Medulla oblongata (tissue), 1 donor: ENCODE results near the gene VSIG2.

Source experiments
- DNase-seq: peaks from one replicate; pipeline ENCODE4 v3.0.0-alpha.2; 2015; ENCODE audit errors: extremely low spot score

Gene VSIG2

GRCh38 chr11:124763156-124763947 lies 11.3 kb upstream of the VSIG2 start:
- DNase-seq = peak; percentile 60

- no peak for DNase-seq
Observed at GRCh38 chr11:124762624-124763155, 10.6 kb upstream of the VSIG2 start.

DNA sequence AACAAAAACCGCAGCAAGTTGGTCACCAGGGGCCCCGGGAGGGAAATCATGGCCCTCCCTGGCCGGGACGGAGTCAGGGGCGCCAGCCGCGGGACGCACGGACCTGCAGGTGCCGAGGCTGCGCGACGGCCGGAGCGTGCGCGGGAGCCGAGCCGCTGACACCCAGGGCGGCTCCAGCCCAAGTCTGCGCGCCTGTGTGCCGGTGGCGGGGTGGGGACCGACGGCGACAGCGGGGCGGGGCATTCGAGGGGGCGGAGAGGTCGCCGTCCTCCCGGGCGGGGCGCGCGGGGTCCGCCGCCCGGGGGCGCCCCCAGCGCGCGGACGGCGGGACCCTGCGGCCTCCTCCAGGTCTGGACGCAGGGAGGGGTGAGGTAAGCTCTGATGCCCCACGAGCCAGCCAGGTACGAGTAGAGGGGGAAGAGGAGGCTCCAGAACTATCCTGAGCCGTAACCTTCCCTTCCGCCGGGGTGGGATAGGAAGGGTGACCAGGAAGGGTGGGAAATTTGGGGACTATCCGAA lies 10.1 kb upstream of the VSIG2 start, which contains the start of gene ESAM:
TSS of gene ESAM (minus strand) at position 186 of the 519 bp plus-strand sequence. CDS start at position 50, 136 bp downstream.
- no peak for DNase-seq

DNA sequence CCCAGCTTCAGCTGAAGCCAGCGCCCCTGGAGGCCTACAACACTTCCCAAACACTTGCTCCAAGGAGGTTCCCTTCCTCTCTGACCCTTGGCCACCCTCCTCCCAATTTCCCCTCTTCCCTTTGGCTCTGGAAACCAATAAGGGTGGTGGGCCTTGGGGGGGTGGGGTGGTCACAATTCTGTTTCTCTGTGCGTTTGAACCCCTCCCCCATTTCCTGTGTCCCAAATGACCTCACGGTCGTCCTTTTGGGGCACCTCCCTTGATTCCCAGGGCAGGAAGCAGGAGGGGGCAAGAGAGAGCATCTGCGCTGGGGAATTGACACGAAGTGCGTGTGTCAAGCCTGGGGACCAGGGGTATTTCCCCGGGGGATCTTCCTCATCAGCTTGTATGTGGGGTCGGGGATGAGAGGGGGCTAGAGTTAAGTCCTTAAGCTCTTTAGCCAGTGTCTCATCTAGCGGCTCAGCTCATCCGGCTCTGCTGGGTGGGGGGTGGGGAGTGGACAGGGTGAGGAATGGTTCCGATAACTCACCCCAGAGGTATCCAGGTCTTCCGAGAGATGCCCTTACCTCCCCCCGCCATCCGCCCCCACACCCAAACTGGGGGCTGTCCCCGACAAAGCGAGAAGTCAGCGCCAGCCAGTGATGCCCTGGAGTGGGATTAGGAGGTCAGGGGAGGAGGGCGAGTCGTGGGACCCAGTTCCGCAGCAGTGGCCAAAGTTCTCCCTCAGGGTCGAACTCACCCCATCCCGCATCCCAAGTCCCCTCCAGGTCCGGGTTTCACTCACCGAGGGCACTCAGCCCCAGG lies 9.4 kb upstream of the VSIG2 start:
- no peak for DNase-seq

GRCh38 chr11:124760806-124761205 lies 8.8 kb upstream of the VSIG2 start:
- no peak for DNase-seq

GRCh38 chr11:124760205-124760652 lies 8.2 kb upstream of the VSIG2 start:
- no peak for DNase-seq

DNA sequence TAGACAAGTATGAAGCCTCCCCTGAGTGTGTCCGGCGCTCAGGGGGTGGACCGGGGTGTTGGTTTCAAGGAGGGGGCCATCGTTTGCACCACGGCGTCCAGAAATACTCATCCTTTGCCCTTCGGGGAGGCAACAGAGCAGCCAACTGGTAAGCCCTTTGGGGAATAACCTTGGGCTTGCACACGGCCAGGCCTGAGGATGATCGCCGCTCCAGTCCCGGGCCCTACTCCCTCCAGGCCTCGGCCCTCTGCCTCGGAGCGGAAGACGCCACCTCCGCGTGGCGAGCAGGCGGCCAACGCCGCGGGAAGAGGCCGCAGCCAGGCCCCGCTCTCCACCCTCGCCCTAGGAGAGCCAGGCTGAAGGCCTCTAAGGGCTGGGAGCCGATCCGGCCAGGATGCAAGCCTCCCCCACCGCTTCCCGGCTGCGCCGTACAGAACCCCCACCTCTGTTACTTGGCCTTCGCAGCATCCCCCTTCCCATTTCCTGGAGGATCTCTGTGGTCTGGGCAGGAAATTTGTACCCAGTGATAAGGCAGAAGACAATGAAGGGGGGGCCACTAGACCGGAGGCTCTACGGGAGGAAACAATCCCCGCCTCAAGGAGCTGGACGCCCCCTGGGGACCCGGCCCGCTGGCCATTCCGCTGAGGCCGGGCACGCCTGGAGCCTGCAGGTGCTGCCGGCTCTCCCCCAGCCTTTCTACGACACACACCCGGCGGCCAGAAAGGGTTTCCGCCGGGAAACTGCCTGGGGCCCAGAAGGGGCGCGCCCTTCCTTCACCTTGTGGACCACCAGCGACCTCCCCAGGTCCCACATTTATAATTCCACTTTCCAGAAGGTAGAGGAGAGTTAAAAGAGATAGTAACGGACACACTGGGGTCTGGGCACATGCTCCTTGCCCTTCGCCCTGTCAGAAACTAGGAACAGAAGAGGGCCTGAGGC lies 7.5 kb upstream of the VSIG2 start:
- DNase-seq = no peak

DNA sequence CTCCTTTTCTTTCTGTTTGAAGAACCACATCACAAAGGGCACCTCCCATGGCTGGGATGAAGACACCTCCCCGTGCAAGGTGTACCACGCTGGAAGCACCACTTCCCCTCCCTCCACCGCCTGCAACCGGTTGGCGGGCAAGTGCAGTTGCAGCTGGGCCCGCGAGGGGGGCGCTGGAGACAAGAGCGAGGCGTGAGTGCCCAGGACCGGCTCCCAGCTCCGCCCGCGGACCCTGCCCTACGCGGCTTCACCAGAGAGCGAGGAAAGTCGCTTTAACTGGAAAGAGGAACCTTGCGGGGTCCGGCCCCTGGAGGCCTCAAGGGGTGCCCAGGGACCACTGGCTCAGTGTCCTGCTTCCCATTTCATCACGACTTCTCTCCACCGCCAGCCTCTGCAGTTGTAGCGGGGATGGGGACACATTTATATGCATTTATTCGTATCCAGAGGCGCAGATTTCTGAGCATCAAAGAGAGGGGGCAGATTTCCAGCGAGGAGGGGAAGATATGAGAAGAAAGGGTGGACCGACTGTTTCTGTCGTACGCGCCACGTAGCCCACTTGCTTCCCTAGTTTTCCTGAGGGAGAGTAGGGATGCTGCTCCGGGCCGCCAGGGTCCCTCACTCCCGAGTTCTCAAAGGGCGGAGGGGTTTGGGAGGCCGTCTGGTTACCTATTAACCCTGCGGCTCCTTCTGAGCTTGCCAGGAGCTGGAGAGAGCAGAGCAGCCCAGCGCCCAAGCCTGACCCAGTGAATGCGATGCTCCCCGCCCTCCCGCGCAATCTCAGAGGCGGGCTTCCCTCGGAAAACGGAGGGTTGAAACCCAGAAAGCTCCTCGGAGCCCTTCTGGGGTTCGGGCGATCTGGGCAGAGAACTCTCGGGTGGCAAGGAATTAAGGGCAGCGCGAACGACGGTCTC lies 6.6 kb upstream of the VSIG2 start:
- DNase-seq = peak; percentile 83

GRCh38 chr11:124757320-124757719 lies 5.3 kb upstream of the VSIG2 start:
- DNase-seq = no peak

GRCh38 chr11:124756753-124757227 lies 4.7 kb upstream of the VSIG2 start:
- DNase-seq = no peak

DNA sequence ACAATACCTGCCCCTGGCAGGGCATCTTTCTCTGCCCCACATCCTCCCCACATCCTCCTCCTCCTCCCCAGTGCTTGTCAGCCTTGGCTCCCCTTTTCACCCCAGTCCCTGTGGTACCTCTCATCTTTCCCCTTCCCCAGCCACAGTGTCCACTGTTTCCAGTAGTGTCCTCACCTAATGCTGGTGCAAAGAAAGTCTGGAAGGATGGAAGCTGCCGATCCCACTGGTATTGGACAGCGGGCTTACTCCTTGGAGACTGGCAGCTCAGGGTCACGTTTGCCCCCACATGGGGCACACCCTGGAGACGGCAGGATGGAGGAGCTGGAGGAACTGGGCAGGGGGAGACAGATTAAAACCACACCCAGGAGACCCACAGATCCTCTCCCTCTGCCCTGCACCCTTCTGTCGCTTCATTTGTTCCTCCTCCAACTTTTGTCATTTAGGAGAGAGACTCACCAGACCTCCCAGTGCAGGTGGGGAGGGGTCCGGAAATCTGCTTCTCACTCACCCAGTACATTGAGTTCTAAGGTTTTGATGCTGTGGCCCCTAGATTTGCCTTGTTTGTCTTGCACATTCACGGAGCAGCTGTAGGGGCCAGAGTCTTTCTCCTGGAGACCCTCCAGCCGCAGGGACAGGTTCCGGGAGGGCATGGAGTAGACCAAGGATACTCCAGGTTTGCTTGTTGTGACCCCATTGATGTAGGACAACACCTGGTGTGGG lies 4.1 kb upstream of the VSIG2 start:
- DNase-seq = no peak

DNA sequence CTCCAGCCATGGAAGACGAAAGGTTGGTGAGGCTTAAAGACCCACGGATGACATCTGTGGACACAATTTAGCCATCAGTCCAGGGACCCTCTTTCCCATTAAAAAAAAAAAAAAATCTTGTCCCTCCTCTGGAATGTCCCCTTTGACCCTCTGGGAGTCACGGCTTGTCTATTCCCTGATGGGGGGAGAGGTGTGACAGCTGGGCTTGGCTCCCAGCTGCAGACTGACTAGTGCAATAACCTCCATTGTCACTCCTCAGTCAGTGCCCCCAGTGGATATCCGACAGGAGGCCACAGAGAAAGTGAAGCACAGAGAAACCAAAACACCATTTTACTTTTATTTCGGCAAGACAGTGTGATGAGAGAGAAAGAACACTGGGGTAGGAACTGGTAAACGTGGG lies 2.7 kb upstream of the VSIG2 start:
- no peak for DNase-seq

- no peak for DNase-seq
Observed at GRCh38 chr11:124754309-124754708, 2.3 kb upstream of the VSIG2 start.

- no peak for DNase-seq
Observed at GRCh38 chr11:124753624-124754023, 1.6 kb upstream of the VSIG2 start.

DNA sequence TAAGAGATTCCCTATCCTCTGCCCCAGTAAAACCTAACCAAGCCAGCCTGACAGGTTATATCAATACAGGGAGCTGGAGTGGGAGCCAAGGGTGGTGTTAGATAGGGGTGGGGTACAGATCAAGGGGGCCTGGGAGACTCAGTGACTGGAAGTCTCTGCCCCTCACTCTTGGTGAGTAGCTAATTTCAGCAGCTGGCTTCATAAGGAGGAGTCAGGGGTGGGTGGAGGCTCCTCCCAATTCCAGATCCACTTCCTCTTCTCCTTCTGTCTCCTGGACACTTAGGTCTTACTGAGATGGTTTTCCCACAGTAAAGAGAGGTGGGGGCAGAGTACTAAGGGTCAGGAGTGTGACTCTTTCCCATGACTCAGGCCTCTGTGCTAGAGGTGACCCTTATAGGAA lies 1.1 kb upstream of the VSIG2 start:
- no peak for DNase-seq

GRCh38 chr11:124752471-124753102 lies 532 bp upstream of the VSIG2 start:
- DNase-seq = no peak

DNA sequence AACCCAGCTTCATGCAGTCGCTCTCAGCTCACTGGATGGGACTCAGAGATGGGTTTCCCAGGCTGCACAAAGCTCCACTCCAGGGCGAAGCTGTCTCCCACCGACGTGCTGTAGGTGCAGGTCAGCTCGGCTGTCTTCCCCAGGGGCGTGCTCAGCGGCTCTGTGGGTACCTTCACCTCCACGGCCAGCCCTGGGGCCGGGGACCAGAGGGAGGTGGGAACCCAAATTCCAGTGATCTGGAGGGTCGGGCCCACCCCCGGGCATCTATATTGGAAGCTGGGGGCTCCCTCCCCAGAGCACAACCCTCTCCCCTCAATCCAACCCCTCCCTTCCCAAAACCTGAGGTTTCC lies 689 bp downstream of the VSIG2 start:
- no peak for DNase-seq

DNA sequence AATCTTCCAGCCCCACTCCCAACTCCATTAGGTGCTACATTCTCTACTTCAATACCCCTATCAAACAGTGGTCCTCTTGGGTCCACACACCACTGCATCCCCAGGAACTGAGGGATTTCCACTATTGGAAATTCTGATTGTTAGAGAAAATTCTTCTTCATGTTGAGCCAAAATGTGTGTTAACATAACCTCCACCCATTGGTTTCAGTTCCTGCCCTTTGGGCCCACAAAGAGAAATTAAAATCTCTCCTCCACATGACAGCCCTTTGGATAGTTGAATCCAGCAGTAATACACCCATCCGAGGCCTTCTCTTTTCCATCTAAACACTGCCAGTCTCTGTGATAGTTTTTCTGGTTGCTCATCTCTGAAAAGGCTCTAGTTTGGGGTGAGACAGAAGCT lies 2.1 kb downstream of the VSIG2 start:
- no peak for DNase-seq
